ENCODE data around the gene PLB1. TPM values are rescaled to one million over a fixed set of nuclear protein-coding genes. Genes with fewer than 3 reads are reported as not detected.

The PLB1 gene
- total RNA-seq, 1 experiment from 2014 or later = 0.44 TPM

DNA sequence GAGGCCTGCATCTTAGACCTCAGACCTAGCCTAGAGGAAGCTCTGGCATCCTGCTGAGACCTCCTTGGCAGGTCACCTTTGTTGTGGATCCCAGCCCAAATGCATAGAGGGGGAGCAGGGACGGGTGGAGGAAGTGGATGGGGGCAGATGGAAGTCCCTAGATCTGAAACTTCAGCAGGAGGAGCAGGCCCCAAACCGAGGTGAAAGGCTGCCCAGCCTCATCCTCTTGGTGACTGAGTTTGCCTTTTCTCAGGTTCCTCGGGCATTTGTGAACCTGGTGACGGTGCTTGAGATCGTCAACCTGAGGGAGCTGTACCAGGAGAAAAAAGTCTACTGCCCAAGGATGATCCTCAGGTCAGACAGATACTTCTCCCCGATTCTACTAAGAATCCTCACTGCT is 86.3 kb downstream of the PLB1 start:
- no peak for TF ChIP-seq ZNF532 (CRISPR knock-in tag; IDR thresholded peaks at IDR 0.05; ENCODE audit: borderline replicate concordance)
- TF ChIP-seq GABPB1 (CRISPR knock-in tag; IDR thresholded peaks at IDR 0.05) = no peak
- no peak for TF ChIP-seq GTF2I (CRISPR knock-in tag; conservative IDR thresholded peaks at IDR 0.05)
- no peak for TF ChIP-seq ZNF396 (CRISPR knock-in tag; IDR thresholded peaks at IDR 0.05; ENCODE audit: borderline replicate concordance)
- no peak for TF ChIP-seq JAZF1 (CRISPR knock-in tag; IDR thresholded peaks at IDR 0.05)
- no peak for TF ChIP-seq SMAD4 (CRISPR knock-in tag; IDR thresholded peaks at IDR 0.05)
- TF ChIP-seq ZNF423 (CRISPR knock-in tag; IDR thresholded peaks at IDR 0.05) = no peak
- no peak for TF ChIP-seq ZBTB21 (CRISPR knock-in tag; IDR thresholded peaks at IDR 0.05; ENCODE audit: borderline replicate concordance)
- TF ChIP-seq SMAD3 (CRISPR knock-in tag; IDR thresholded peaks at IDR 0.05; ENCODE audit: borderline replicate concordance) = no peak
- TF ChIP-seq PRRX2 (CRISPR knock-in tag; IDR thresholded peaks at IDR 0.05) = no peak
- no peak for TF ChIP-seq ZNF138 (CRISPR knock-in tag; conservative IDR thresholded peaks at IDR 0.05)
- TF ChIP-seq, protein P1, sequence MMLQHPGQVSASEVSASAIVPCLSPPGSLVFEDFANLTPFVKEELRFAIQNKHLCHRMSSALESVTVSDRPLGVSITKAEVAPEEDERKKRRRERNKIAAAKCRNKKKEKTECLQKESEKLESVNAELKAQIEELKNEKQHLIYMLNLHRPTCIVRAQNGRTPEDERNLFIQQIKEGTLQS (CRISPR knock-in tag; conservative IDR thresholded peaks at IDR 0.05) = no peak
- no peak for TF ChIP-seq USF2 (CRISPR knock-in tag; IDR thresholded peaks at IDR 0.05)
- TF ChIP-seq NR2C2 (CRISPR knock-in tag; IDR thresholded peaks at IDR 0.05) = no peak
- TF ChIP-seq, protein P2, sequence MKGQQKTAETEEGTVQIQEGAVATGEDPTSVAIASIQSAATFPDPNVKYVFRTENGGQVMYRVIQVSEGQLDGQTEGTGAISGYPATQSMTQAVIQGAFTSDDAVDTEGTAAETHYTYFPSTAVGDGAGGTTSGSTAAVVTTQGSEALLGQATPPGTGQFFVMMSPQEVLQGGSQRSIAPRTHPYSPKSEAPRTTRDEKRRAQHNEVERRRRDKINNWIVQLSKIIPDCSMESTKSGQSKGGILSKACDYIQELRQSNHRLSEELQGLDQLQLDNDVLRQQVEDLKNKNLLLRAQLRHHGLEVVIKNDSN (CRISPR knock-in tag; IDR thresholded peaks at IDR 0.05) = no peak
- H3K4me3 Mint-ChIP-seq = no peak overlapping the region
- H3K27me3 Mint-ChIP-seq (ENCODE audit: low read depth) = no peaks in the 10 kb centered on the region
- H3K4me1 Mint-ChIP-seq = no peaks in the 10 kb centered on the region
- DNase-seq (ENCODE audit: low spot score) (no peak), ATAC-seq (no peak)
- ChIA-PET POLR2A (no interaction called here), CTCF (interaction anchor here (0.5 to 3.9 kb wide), 2 partner anchors 15 to 619 kb away, joined by 3 to 13 read pairs; no protein-coding TSS in a partner anchor)
- H3K36me3 Mint-ChIP-seq = no peaks in the 10 kb centered on the region
- H3K9me3 Mint-ChIP-seq = no peaks in the 10 kb centered on the region
- no peak overlapping the region for H3K27ac Mint-ChIP-seq

GRCh38 chr2:28582595-28582994 is 86.7 kb downstream of the PLB1 start:
- no peak for ATAC-seq

DNA sequence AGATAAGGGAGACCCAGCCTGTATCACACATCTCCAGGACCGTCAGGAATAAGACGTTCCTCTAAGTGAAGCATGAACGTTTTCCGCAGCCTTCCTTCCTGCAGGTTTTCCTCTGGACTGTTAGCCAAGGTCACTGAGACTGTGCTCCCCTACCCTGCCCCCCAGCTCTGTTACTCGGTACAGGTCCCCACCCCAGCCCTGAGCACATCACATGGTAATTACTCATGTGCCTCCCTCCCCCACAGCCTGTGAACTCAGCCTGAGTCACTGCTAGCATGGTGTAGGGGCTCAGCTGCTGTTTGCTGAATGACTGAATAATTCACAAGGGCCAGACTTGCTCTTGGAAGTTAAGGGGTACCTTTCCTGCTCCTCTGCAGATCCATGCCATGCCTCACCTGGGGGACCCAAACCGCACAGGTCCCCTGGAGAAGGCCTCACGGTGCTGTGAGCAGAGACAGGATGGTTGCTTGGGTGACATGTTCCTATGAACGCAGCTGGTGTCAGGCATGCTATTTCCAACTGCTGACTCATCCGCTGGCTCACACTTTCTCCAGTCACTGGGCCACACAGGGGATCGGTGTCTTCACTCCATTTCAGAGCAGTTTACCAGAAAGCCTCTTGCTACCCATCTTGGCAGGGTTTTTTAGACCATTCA is 88.2 kb downstream of the PLB1 start:
- POLR2A ChIA-PET = no interaction called here
- H3K27ac Mint-ChIP-seq = no peak overlapping the region

More at GRCh38 chr2:28582595-28582994, 86.7 kb downstream of the PLB1 start:
- TF ChIP-seq SMAD4 (CRISPR knock-in tag; IDR thresholded peaks at IDR 0.05) = no peak
- ChIA-PET POLR2A (no interaction called here), CTCF (interaction anchor here (0.5 to 3.9 kb wide), 2 partner anchors 16 to 619 kb away, joined by 3 to 13 read pairs; no protein-coding TSS in a partner anchor)
- Mint-ChIP-seq H3K9me3 (no peaks in the 10 kb centered on the region), H3K4me3 (no peak overlapping the region), H3K27me3 (ENCODE audit: low read depth) (no peaks in the 10 kb centered on the region), H3K36me3 (no peaks in the 10 kb centered on the region), H3K4me1 (no peaks in the 10 kb centered on the region), H3K27ac (no peak overlapping the region)
- DNase-seq (ENCODE audit: low spot score) = no peak

More for the DNA sequence above, 88.2 kb downstream of the PLB1 start:
- no peaks in the 10 kb centered on the region for H3K9me3 Mint-ChIP-seq
- H3K4me1 Mint-ChIP-seq = no peaks in the 10 kb centered on the region
- CTCF ChIA-PET = interaction anchor here (2.1 kb wide), 1 partner anchor 10 kb away, joined by 10 read pairs; no protein-coding TSS in a partner anchor
- TF ChIP-seq ZNF423 (CRISPR knock-in tag; IDR thresholded peaks at IDR 0.05) (no peak), MYBL2 (CRISPR knock-in tag; IDR thresholded peaks at IDR 0.05) (no peak)
- TF ChIP-seq, protein P3, sequence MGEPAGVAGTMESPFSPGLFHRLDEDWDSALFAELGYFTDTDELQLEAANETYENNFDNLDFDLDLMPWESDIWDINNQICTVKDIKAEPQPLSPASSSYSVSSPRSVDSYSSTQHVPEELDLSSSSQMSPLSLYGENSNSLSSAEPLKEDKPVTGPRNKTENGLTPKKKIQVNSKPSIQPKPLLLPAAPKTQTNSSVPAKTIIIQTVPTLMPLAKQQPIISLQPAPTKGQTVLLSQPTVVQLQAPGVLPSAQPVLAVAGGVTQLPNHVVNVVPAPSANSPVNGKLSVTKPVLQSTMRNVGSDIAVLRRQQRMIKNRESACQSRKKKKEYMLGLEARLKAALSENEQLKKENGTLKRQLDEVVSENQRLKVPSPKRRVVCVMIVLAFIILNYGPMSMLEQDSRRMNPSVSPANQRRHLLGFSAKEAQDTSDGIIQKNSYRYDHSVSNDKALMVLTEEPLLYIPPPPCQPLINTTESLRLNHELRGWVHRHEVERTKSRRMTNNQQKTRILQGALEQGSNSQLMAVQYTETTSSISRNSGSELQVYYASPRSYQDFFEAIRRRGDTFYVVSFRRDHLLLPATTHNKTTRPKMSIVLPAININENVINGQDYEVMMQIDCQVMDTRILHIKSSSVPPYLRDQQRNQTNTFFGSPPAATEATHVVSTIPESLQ (CRISPR knock-in tag; IDR thresholded peaks at IDR 0.05) = no peak
- peak; percentile 52 for ATAC-seq
- DNase-seq (ENCODE audit: low spot score) = no peak
- no peaks in the 10 kb centered on the region for H3K27me3 Mint-ChIP-seq (ENCODE audit: low read depth)
- H3K4me3 Mint-ChIP-seq = no peak overlapping the region
- no peaks in the 10 kb centered on the region for H3K36me3 Mint-ChIP-seq
